ENCODE data around the gene RELL1. TPM values are rescaled to one million over a fixed set of nuclear protein-coding genes. Genes with fewer than 3 reads are reported as not detected.

The RELL1 gene
- total and polyA plus RNA-seq, 12 donors = 0.44 to 27.0 (median 13.8) TPM

DNA sequence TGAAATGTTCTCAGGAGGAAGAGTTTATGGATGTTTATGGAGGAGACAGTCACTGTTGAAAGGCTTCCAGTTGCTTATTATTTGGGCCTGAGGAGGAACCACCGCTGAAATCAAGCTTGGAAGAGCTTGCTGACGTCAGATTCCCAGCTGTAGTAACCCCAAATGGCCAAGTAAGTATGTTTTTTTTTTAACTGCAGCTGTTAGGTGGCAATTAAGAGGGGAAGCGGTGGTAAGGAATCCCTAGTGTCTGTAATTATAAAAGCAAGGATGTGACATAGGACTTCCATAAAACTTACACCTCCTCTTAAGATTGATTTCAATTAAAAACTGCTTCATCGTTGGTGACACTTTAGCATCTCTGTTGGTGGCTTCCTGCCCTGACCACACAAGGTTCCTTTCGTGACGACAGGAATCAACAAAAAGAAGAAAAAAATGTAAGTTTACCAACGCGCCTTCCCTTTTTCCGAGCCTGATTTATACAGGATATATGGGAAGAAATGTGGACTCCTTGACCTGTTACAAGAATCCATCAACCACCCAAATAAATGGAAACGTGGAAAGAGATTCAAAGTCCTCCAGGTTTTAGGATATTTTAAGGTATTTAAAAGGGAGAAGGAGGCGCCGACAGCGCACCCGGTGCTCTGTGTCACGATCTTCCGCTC, 884 bp downstream of the RELL1 start:
- peak overlapping the region; percentile 30 to 95 (median 92) for H3K27ac ChIP-seq
- peak in 1 of 2 donors; percentile 9 for TF ChIP-seq POLR2A (IDR thresholded peaks at IDR 0.05)
- TF ChIP-seq, protein P1, sequence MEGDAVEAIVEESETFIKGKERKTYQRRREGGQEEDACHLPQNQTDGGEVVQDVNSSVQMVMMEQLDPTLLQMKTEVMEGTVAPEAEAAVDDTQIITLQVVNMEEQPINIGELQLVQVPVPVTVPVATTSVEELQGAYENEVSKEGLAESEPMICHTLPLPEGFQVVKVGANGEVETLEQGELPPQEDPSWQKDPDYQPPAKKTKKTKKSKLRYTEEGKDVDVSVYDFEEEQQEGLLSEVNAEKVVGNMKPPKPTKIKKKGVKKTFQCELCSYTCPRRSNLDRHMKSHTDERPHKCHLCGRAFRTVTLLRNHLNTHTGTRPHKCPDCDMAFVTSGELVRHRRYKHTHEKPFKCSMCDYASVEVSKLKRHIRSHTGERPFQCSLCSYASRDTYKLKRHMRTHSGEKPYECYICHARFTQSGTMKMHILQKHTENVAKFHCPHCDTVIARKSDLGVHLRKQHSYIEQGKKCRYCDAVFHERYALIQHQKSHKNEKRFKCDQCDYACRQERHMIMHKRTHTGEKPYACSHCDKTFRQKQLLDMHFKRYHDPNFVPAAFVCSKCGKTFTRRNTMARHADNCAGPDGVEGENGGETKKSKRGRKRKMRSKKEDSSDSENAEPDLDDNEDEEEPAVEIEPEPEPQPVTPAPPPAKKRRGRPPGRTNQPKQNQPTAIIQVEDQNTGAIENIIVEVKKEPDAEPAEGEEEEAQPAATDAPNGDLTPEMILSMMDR (IDR thresholded peaks at IDR 0.05) = no peak
- intact Hi-C loops (cut with DNase I) = loop anchor here in 1 of 2 donors (10.0 kb wide), 1 partner anchor 70 kb away; no protein-coding TSS in a partner anchor
- 8 to 15% (median 8%) methylated on average over 10 to 16 of the region's 16 CpGs for WGBS, 4 donors
- H3K4me3 ChIP-seq = peak overlapping the region; percentile 36 to 68 (median 53)
- peak in 1 of 7 donors; percentile 20 for DNase-seq
- H3K4me1 ChIP-seq (replicated peaks in 1 of 2) = peaks cover 0 to 27% of the 10 kb centered on the region in 2 donors
- H3K27me3 ChIP-seq = no peaks in the 10 kb centered on the region
- no peaks in the 10 kb centered on the region for H3K9me3 ChIP-seq (replicated peaks in 1 of 3)
- no peaks in the 10 kb centered on the region for H3K36me3 ChIP-seq (replicated peaks in 1 of 2)

DNA sequence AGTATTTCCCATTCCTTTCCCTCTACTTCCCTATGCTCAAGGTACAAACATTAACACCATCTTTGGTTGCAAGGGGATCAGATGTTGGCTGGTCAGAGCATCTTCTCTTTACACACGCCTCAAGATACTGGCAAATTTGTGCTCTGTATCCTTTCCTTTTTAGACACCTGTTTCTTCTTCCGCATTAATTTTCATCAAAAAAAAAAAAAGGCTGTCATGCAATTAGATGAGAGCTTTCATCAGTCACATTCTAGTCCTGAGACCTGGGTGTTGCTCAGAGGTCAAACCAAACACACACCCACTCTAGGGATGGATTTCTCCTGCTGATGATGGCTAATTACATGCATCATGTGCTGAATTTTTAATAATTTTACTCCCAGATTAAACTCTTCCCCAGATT, 2.0 kb downstream of the RELL1 start:
- no peak overlapping the region for H3K27ac ChIP-seq
- H3K27me3 ChIP-seq = no peaks in the 10 kb centered on the region
- no peaks in the 10 kb centered on the region for H3K36me3 ChIP-seq (replicated peaks in 1 of 2)
- 93 to 98% (median 96%) methylated on average over 2 of the region's 2 CpGs for WGBS, 4 donors
- TF ChIP-seq, protein P1 (IDR thresholded peaks at IDR 0.05) = no peak
- TF ChIP-seq POLR2A (IDR thresholded peaks at IDR 0.05) = no peak
- no peaks in the 10 kb centered on the region for H3K9me3 ChIP-seq (replicated peaks in 1 of 3)
- no peak overlapping the region for H3K4me3 ChIP-seq
- H3K4me1 ChIP-seq (replicated peaks in 1 of 2) = peaks cover 0 to 27% of the 10 kb centered on the region in 2 donors
- no peak for DNase-seq
- intact Hi-C loops (cut with DNase I) = loop anchor here in 1 of 2 donors (10.0 kb wide), 1 partner anchor 69 kb away; no protein-coding TSS in a partner anchor

DNA sequence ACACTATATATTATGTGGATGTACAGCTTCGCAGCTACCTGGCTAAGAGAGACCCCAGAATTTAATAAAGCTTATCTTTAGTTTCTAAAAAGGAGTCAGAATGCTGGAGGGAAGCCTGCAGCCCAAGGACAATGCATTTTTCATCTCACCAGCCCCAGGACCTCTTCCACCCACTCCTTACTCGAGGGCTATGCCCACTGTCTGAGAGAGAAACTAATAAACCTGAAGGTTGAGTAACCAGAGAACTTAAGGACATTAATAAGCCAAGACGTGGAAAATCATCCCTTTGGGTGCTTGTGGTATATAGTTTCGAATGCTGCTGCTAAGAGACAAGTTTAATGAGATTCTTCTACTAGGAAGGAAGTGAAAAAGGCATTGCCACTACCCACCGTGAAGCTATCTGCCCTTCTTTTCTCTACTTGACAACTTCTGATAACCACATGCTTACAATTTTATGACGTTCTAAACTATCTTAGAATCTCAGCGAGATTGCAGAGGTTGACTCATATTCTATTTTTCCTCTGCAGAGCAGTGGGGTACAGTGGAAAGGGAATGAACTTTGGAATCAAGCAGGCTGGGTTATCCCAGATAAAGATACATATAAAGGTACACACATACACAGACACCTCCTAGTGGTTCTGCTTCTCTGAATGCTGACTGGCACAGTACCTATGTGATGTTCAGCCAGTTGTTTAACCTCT, 3.3 kb downstream of the RELL1 start:
- intact Hi-C loops (cut with DNase I) = loop anchor here in 1 of 2 donors (10.0 kb wide), 1 partner anchor 68 kb away; no protein-coding TSS in a partner anchor
- Histone ChIP-seq H3K27ac (no peak overlapping the region), H3K36me3 (replicated peaks in 1 of 2) (no peaks in the 10 kb centered on the region), H3K9me3 (replicated peaks in 1 of 3) (no peaks in the 10 kb centered on the region), H3K27me3 (no peaks in the 10 kb centered on the region), H3K4me1 (replicated peaks in 1 of 2) (peaks cover 0 to 27% of the 10 kb centered on the region in 2 donors), H3K4me3 (no peak overlapping the region)
- TF ChIP-seq, protein P1 (IDR thresholded peaks at IDR 0.05) = no peak
- no peak for TF ChIP-seq POLR2A (IDR thresholded peaks at IDR 0.05)
- WGBS, 4 donors = 61 to 66% (median 62%) methylated on average over 7 of the region's 7 CpGs
- DNase-seq = no peak

DNA sequence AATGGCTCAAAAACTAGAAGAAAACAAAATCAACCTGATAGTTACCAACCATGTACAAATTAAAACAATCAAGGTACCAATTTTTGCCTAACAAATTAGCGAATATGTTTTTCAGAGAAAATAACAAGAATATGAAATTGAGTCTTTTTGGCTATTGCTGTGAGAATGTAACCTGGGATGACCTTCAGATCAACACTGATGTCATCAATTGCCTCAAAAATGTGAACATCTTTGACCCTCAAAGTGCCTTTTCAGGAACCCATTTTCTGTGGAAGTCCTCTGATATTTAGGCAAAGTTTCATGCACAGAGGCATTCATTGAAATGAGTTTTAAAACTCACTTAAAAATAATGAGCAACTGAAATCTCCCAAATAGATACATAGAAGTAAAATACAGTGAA, 6.1 kb downstream of the RELL1 start:
- Histone ChIP-seq H3K4me3 (no peak overlapping the region), H3K27me3 (no peaks in the 10 kb centered on the region), H3K4me1 (replicated peaks in 1 of 2) (peaks cover 5 to 19% of the 10 kb centered on the region in 2 donors), H3K9me3 (replicated peaks in 1 of 3) (no peaks in the 10 kb centered on the region), H3K27ac (no peak overlapping the region), H3K36me3 (replicated peaks in 1 of 2) (no peaks in the 10 kb centered on the region)
- intact Hi-C loops (cut with DNase I) = loop anchor here in 1 of 2 donors (10.0 kb wide), 1 partner anchor 65 kb away; no protein-coding TSS in a partner anchor
- no peak for DNase-seq
- WGBS, 4 donors = 95 to 100% (median 97%) methylated on average over 1 of the region's 1 CpG
- no peak for TF ChIP-seq POLR2A (IDR thresholded peaks at IDR 0.05)
- TF ChIP-seq, protein P1 (IDR thresholded peaks at IDR 0.05) = no peak
